ENCODE data around the gene ASCL3.
"Not testable (repeated sequence)": the region's sequence is repeated elsewhere in the genome, so short reads cannot be mapped to it uniquely, and the experiment has no call there.

Gene ASCL3, protein sequence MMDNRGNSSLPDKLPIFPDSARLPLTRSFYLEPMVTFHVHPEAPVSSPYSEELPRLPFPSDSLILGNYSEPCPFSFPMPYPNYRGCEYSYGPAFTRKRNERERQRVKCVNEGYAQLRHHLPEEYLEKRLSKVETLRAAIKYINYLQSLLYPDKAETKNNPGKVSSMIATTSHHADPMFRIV

GRCh38 chr11:8942518-8943066 is at the start of gene ASCL3:
TSS of gene ASCL3 (minus strand) at chr11:8943016. CDS start at chr11:8938161, 4,855 bp downstream.
- no peak for DNase-seq

- no peak for DNase-seq
Measured at GRCh38 chr11:8989453-8989852, 46.6 kb upstream of the ASCL3 start.

GRCh38 chr11:8988329-8989234 is 45.8 kb upstream of the ASCL3 start:
- DNase-seq: no peak

DNA sequence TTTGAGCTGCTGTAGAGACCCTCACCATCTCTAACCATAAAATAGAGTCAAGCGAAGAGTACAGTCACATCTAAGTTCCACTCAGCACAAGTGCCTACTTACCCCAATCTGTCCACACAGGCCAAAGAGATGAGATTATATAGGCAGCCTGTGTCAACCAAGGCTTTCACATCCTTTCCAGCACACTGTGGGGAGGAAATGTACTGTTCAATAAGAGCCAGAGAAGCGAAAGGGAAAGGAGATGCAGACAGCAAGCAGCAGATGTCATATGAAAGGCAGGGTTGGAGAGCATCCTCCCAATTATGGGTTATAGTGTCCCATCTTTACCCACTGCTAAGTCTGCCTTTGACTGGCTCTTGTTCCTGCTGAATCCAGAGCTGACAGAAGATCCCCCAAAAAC is 44.6 kb upstream of the ASCL3 start:
- no peak for DNase-seq

- not testable (repeated sequence) for DNase-seq
Measured at GRCh38 chr11:8986772-8987171, 44.0 kb upstream of the ASCL3 start.

- DNase-seq: no peak
Measured at GRCh38 chr11:8985462-8985861, 42.6 kb upstream of the ASCL3 start.

GRCh38 chr11:8983552-8983951 is 40.7 kb upstream of the ASCL3 start:
- no peak for DNase-seq

DNA sequence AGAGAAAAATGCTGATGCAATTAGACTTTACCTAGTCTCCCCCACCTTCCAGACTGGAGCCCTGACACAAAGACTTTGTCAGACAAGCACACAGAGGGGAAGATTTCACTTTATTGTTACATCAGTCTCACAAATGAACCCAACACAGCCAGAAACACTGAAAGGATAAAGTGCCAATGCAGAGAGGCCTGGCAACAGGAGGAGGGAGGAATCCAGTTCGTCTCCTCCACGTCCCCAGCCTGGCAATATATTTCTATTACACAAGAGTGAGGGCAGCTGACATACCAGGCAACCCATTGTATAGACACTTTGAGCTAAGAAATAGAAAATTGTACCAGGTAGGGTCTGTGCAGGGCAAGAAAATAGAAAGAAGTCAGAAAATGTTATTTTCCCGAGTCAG is 37.7 kb upstream of the ASCL3 start:
- DNase-seq: no peak

- DNase-seq: not testable (repeated sequence)
Measured at GRCh38 chr11:8979365-8979764, 36.5 kb upstream of the ASCL3 start.

GRCh38 chr11:8973121-8973520 is 30.3 kb upstream of the ASCL3 start:
- DNase-seq: no peak

DNA sequence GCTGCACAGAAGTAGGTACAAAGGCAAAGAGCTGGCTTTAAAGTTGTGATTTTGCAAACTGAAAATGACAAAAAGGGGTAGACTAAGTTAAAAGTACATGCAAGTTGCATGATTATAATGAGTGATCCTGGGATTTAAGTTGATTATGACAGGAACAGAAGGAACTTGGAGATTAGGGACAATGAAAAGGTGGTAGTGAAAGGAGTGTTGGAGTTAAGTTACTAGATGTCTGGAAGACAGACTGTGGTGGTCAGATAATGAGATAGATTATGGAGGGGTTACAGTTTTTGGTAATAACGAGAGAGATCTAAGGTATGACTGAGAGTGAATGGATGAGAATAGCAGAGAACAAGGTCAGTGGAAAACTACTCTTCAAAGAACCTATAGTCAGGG is 29.1 kb upstream of the ASCL3 start:
- no peak for DNase-seq

DNA sequence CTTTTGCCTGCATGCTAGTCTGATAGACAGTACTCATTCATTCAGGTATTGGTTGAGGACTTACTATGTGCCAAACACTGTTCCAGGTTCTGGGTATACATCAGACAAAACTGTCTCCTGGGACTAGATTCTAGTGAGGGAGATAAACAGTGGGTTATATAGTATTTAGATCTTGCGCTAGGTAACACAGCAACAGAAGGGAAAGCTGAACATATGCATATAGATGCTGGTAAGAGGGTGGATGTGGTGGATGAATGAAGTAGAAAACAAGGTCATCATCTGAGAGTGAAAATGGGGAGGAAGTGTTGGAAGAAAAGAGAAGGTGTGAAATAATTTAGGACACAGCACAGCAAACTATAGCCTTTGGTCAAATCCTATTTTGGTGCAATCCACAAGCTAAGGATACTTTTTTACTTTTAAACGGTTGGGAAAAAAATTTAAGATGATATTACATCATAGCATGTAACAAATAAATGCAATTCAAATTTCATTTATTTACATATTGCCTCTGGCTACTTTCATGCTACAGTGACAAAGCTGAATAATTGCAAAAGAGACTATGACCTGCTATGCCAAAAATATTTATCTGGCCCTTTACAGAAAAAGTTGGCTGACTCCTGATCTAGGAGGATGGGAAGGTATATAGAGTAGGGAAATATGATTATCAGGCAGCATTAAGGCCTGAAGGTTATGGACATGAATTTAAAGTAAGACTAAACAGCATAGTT is 28.5 kb upstream of the ASCL3 start:
- no peak for DNase-seq

GRCh38 chr11:8967184-8967583 is 24.4 kb upstream of the ASCL3 start:
- DNase-seq: no peak

GRCh38 chr11:8964324-8965320 is 21.8 kb upstream of the ASCL3 start, which contains the start of gene TMEM9B:
TSS of gene TMEM9B (minus strand) at chr11:8964442. CDS start at chr11:8964313, 129 bp downstream.
- peak; percentile 87 for DNase-seq

DNA sequence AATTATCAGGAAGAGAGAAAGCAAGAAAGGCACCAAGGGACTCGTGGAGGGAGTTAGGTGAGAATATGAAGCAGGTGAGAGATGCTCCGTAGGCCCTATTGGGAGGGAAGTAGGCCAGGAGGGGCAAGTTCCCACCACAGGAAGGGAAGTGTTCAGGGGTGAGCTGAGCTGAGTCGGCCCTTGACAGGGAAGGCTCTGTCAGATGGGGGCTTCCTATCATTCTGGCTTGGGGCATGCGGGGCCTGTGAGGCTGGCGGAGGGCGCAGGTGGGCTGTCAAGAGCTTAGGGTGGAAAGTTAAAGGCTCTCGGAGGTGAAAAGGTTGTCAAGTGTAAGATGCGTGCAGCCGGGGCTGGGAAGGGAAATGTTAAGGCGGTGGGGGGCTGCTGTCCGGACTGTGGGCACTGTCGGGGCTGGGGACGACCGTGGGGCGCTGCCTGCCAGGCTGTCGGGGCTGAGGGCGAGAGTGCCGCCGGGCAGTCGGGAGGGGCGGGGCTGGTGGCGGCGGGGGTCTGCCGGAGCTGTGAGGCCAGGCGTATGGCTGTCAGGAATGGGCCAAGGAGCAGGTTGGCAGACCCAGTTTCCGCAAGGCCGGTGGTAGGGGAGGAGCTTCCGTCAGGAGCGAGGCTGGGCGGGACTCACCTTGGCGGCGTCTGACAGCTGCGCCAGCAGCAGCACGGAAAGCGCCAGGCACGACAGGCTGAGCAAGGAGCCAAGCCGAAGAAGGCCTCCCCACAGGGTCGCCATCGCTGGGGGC is 20.9 kb upstream of the ASCL3 start:
- DNase-seq: peak; percentile 88

DNA sequence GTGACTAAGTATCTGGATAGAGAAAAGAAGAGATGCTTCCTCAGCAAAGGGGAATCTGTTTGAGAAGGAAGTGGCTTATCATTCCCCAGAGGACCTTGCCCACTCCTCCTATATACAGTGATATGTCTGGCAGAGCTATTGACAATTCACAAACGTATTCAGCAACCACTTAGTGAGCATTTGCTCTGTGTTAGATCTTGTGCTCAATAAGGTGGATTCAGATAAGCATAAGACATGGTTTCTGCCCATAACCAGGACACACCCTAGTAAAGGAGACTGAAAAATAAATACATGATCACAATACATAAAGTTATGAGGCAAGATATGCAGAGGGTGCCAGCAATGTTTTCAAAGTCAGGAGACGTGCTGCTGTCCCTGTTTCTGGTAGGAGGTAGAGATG is 20.0 kb upstream of the ASCL3 start:
- DNase-seq: no peak

DNA sequence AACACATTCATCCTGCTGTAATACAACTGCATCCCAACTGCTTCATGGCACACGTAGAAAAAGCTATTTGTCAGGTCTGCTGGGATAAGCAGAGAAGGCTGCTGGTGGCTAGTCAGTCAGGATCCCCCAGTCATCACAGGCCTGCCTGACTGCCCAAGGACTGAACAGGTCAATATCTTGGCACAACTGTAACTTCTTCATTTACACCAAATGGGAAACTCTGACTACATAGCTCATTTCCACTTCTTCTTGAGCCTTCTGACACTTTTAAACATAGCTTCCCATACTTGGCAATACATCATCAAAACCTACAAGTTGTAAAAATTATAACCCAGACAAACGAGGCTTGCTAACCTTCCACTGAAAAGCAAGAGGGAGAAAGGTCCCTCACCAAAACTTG is 18.6 kb upstream of the ASCL3 start:
- DNase-seq: no peak

- DNase-seq: peak; percentile 24
Measured at GRCh38 chr11:8959546-8960166, 16.8 kb upstream of the ASCL3 start.

- DNase-seq: no peak
Measured at GRCh38 chr11:8956860-8957259, 14.0 kb upstream of the ASCL3 start.

DNA sequence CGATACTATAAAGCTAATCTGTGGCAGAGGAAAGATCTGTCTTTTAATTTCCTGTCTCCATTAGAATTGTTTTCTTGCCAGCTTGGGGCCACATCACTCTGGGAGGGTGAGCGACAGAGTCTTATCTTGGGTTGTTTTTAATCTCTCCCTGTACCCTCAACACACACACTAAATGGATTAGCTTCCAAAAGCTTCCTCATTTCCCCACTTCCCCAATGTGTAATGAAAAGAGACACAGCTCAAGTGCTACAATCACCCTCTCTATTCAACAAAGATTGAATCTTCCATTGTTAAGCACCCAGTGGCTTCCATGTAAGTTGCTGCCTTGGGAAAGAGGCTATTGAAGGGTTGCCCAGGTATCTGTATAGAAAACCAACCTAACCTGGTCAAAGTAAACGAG is 6.1 kb upstream of the ASCL3 start:
- no peak for DNase-seq

Data from NCI-H2029 (cell line).